Myocyte (in vitro differentiated cells): ENCODE data around the gene LCORL. TPM values are rescaled to one million over a fixed set of nuclear protein-coding genes. Genes with fewer than 3 reads are reported as not detected.
"Not testable (repeated sequence)": the region's sequence is repeated elsewhere in the genome, so short reads cannot be mapped to it uniquely, and the experiment has no call there.

Experiments used
- DNase-seq: peaks from one replicate; pipeline ENCODE4 v3.0.0-alpha.2; 2012; ENCODE audit warnings: low read depth
- total RNA-seq: library from RNA; depleted of rRNA; stranded (reverse); fragments of >200 nt; gene quantifications from 2 replicates; pipeline ENCODE4 v1.2.3, GENCODE V29; 2014

LCORL gene
- total RNA-seq, 1 donor from 2014 or later, result 26.5 TPM

DNA sequence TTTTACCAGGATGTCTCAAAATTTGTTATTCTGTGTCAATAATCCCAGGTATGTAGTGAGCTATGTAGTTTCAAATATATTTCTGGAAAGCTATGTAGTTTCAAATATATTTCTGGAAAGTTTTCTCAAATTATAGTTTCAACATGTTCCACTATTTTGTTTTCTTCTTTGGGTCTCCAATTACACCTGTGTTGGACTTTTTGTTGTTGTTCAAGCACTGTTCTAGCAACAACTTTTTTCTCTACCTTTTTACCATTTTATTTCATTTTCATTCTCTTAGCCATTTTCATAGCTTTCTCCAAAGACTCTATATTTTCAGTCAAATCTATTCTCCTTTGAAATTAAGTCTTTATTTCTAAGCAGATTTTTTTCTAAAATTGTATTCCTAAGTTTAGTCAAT, 88.4 kb downstream of the LCORL start:
- DNase-seq, result no peak

DNA sequence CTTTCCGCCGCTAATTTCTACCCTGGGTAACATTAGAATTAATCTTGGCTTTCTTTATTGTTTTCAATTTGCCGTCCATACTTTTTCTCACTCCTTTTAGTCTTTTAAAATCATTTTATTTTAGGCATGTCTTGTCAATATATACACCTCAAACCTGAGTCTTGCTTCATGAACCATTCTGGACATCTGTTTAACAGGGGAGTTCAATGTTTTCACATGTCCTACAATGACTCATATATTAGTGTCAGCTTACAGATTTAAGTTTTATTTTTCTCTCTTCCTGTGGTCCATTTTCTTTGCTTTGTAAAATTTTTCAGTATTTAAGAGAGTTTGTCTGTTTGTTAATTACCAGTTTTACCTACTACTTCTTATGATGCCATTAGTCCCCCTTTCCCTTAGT, 89.5 kb downstream of the LCORL start:
- no peak for DNase-seq

DNA sequence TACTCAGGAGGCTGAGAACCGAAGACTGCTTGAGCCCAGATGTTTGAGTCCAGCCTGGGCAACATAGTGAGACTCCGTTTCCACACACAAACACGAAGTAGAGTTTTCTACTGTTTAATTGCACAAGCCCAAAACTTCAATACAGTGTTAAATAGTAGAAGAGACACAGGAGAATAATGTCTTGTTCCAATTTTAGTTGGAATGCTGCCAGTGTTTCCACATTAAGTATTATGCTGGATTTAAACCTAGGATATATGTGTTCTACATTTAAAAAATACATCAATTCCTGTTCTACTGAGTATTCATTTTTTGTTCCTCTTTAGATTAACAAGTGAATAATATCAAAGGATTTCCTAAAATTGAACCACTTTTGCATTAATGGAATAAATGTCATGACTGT, 91.3 kb downstream of the LCORL start:
- no peak for DNase-seq

- DNase-seq, result no peak
Observed at GRCh38 chr4:17924189-17924588, 97.4 kb downstream of the LCORL start.

DNA sequence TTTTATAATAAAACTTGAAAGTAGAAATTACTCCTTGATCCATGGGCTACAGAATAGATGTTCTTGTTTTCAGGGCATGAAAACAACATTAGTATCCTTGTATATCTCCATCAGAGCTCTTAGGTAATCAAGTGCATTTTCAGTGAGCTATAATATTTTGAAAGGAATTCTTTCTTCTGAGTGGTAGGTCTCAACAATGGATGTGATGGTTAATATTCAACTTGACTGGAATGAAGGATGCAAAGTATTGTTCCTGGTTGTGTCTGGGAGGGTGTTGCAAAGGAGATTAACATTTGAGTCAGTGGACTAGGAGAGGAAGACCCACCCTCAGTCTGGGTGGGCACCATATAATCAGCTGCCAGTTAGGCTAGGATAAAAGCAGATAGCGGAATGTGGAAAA, 100.1 kb downstream of the LCORL start:
- no peak for DNase-seq

- DNase-seq, result no peak
Observed at GRCh38 chr4:17920681-17921080, 100.9 kb downstream of the LCORL start.

DNA sequence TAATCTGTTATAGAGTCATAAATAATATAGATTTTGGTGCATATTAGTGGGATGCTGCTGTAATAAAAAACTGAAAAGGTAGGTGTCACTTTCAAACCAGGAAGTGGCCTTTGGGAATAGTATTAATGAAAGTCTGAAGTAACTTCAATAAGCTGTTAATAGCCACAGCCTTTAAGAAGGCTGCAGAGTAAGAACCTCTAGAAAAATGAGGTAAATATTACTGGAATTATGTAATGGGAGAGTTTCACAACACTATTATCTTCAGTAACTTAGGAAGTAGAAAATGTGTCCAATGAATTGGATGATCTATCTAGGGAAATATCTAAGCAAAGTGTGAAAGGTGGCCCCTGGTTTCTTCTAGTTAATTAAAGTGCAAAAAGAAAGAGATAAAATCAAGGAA, 106.1 kb downstream of the LCORL start:
- DNase-seq, result no peak

- no peak for DNase-seq
Observed at GRCh38 chr4:17912011-17912410, 109.5 kb downstream of the LCORL start.

GRCh38 chr4:17911608-17912007, 109.9 kb downstream of the LCORL start:
- no peak for DNase-seq

- no peak for DNase-seq
Observed at GRCh38 chr4:17898553-17899055, 123.0 kb downstream of the LCORL start.

GRCh38 chr4:17895481-17895880, 126.1 kb downstream of the LCORL start:
- DNase-seq, result no peak

GRCh38 chr4:17894421-17894820, 127.1 kb downstream of the LCORL start:
- no peak for DNase-seq

- DNase-seq, result no peak
Observed at GRCh38 chr4:17889692-17890091, 131.9 kb downstream of the LCORL start.

GRCh38 chr4:17884511-17884910, 137.0 kb downstream of the LCORL start:
- DNase-seq, result no peak

DNA sequence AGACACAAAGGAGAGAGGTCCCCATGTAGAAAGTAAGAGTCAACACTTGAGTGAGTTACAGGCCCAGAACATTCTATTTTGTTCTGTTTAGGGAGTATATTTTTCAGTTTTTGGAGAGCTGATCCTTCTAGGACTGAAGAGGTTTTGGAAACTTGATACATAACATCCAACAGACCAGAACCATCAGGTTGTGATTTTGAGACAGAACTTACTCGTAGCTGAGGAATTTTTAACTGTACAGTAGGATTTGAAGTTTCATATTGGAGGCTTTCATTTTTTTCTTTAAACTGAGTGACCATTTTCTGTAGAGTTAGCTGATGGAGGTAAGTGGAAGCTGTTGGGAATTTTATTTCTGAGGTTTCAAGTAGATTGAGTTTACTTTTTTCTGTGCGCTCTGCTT, 137.5 kb downstream of the LCORL start:
- DNase-seq, result peak; percentile 5

GRCh38 chr4:17877661-17878060, 143.9 kb downstream of the LCORL start:
- no peak for DNase-seq

DNA sequence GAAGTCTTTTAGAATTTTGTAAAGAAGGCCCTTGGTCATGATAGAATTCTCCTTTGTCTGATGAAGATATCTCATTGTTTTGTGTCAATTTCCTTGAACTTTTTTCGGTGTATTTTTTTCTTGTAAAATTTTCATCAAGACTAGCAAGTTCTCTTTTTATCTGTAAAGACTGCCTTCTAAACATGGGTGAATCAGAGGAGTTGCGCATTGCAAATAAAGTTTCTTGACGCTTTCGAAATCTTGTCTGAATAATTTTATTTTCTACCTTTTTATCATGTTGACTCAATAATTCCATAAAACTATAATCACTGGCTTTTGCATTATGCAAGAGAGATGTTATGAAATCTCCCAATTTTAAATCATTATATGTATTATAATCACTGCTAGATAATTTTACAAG, 144.6 kb downstream of the LCORL start:
- DNase-seq, result no peak

GRCh38 chr4:17875402-17876070, 146.0 kb downstream of the LCORL start:
- DNase-seq, result no peak

DNA sequence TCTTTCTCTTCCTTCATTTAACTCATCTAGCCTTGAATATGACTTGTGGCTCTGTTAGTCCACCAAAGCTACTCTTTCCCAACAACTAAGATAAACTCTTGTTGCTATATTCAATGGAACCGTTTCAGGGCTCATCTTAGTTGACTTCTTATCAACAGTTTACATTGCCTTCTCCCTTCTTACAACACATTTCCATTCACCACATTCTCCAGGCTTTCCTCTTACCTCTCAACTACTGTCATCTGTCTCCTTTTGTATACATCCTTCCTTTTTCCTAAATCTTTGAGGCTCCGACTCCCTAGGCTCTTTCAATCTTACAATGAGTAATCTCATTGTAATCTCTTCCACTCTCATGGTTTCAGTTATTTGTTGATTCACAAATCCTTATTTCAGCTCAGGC, 152.2 kb downstream of the LCORL start:
- DNase-seq, result no peak

GRCh38 chr4:17867276-17867675, 154.3 kb downstream of the LCORL start:
- DNase-seq, result no peak

DNA sequence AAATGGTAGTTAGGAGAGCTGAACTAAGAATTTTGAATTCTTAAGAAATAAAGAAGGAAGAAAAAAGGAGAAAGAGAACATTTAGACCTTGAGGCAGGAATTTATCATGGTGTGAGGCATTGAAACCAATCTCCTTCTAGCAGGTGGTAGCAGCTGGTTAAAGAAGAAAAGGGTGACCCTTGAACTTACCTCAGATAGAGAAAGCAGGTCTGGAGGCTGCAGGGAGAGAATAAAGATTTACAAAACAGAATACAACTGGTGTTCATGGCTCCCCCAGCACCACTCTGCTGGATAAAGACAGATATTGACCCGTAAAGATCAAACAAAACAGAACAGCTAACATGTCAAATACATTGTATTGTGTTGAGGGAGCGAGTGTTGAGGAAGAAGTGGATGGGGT, 154.7 kb downstream of the LCORL start:
- no peak for DNase-seq

DNA sequence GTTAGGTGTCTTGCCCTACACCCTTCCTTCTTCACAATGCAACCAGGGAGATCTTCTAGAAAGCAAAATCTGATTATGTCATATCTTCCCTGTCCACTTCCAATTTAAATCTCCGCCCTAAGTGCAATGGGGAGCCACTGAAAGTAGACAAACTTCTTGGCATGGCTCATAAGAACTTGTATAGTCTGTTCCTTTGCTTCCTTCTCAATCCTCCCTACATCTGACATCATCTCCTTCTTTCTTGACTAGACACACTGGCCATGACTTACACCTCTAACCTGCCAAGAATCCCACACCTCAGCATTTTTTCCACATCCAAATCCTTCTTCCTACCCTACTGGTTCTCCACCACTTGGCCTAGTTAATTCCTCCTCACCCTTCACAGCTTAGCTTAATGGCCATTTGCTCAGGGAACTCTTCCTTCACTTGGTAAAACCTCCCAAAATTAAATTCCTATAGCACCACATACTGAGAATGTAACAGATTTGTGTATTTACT, 155.6 kb downstream of the LCORL start:
- DNase-seq, result no peak

DNA sequence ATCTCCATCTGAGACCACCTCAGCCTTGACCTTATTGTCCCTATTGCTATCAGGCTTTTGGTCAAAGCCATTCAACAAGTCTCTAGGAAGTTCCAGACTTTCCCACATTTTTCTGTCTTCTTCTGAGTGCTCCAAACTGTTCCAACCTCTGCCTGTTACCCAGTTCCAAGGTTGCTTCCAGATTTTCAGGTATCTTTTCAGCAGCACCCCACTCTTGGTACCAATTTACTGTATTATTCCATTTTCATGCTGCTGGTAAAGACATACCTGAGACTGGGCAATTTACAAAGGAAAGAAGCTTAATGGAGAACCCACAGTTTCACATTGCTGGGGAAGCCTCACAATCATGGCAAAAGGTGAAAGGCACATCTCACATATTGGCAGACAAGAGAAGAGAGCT, 159.6 kb downstream of the LCORL start:
- not testable (repeated sequence) for DNase-seq
